Sigmoid colon (tissue), 7 donors: ENCODE measurements around the gene MRPL41. TPM values are rescaled to one million over a fixed set of nuclear protein-coding genes. Genes with fewer than 3 reads are reported as not detected.

Source experiments
- DNase-seq: peaks from one replicate; pipeline ENCODE4 v3.0.0-alpha.2; 2019
- H3K27ac ChIP-seq, 4 donors: fragments of 200-600 bp; sonication (generic); one replicate each; pipeline ENCODE4 v1.5.1; 2016 to 2019; ENCODE audit warnings: mild to moderate bottlenecking in 1 of 4
- H3K27me3 ChIP-seq, 3 donors: fragments of 200-600 bp; sonication (generic); one replicate each; pipeline ENCODE4 v1.5.1; 2019; ENCODE audit warnings: mild to moderate bottlenecking in 1 of 3
- H3K36me3 ChIP-seq, 4 donors: fragments of 200-600 bp; sonication (generic); one replicate each; pipeline ENCODE4 v1.5.1; 2016 to 2019
- H3K4me1 ChIP-seq, 4 donors: fragments of 200-600 bp; sonication (generic); one replicate each; pipeline ENCODE4 v1.5.1; 2017 to 2019
- H3K4me3 ChIP-seq, 4 donors: fragments of 200-600 bp; sonication (generic); one replicate each; pipeline ENCODE4 v1.5.1; 2017 to 2019; ENCODE audit warnings: mild to moderate bottlenecking in 2 of 4, moderate library complexity in 1 of 4
- H3K9me3 ChIP-seq, 4 donors: fragments of 200-600 bp in 3 of 4; sonication (generic) in 3 of 4; one replicate each; pipeline versions ENCODE4 v1.5.1 to v1.6.1; 2013 to 2019
- CTCF ChIP-seq, 4 experiments: fragments of 450-650 bp in 3 of 4; fragments of 200-600 bp in 1 of 4; IDR thresholded peaks; one replicate each; pipeline ENCODE4 v1.5.1; 2016 to 2019; ENCODE audit warnings: antibody characterized with exemption in 4 of 4, mild to moderate bottlenecking in 3 of 4, moderate library complexity in 2 of 4
- EP300 ChIP-seq, 4 donors: sonication (generic); formaldehyde crosslinking; IDR thresholded peaks; one replicate each; pipeline ENCODE4 v1.6.1; 2017; ENCODE audit warnings: antibody characterized with exemption in 4 of 4
- POLR2A ChIP-seq, 2 donors: fragments of 450-650 bp; IDR thresholded peaks; one replicate each; pipeline ENCODE4 v1.6.1; 2016; ENCODE audit warnings: antibody characterized with exemption in 2 of 2, mild to moderate bottlenecking in 2 of 2, moderate library complexity in 2 of 2
- POLR2AphosphoS5 ChIP-seq, 4 donors: sonication (generic); formaldehyde crosslinking; IDR thresholded peaks; one replicate each; pipeline ENCODE4 v1.6.1; 2017; ENCODE audit warnings: antibody characterized with exemption in 4 of 4
- WGBS, 2 donors: extraction: QIAGEN DNeasy Blood & Tissue Kit; methylation state at CpG; one replicate each; pipeline ENCODE4 v1.1.7; 2013; 5-methylcytosine and 5-hydroxymethylcytosine counted together
- intact Hi-C: fragments of 100-400 bp; cut with DNase I; formaldehyde crosslinking; loops from one replicate; pipeline ENCODE4 v1.15.1; 2023
- polyA plus RNA-seq, 3 donors: library from polyadenylated mRNA; stranded (reverse); fragments of 200-250 nt; gene quantifications; one replicate each; pipeline ENCODE4 v1.2.3, GENCODE V29; 2013
- total RNA-seq, 4 donors: library from RNA; depleted of rRNA; stranded (reverse); fragments of >200 nt; gene quantifications; one replicate each; pipeline ENCODE4 v1.1.0, GENCODE V29; 2016
- donor health status: healthy with polysubstance abuse.
- donor health status: Bipolar disorder and iron deficiency.
- donor health status: healthy.

Gene MRPL41
- total and polyA plus RNA-seq, 7 donors = 38.5 to 162 (median 73.1) TPM

- TF ChIP-seq POLR2AphosphoS5 (IDR thresholded peaks at IDR 0.05) (no peak), EP300 (IDR thresholded peaks at IDR 0.05) (no peak), CTCF (IDR thresholded peaks at IDR 0.05) (no peak), POLR2A (IDR thresholded peaks at IDR 0.05) (no peak)
- DNase-seq = no peak
- Histone ChIP-seq H3K4me1 (peaks cover 0 to 18% (median 10%) of the 10 kb centered on the region in 4 donors), H3K4me3 (no peak overlapping the region), H3K36me3 (peaks cover 5 to 65% (median 25%) of the 10 kb centered on the region in 4 donors), H3K27ac (no peak overlapping the region), H3K9me3 (no peaks in the 10 kb centered on the region), H3K27me3 (no peaks in the 10 kb centered on the region)
- WGBS, 2 donors = 90 to 91% methylated on average over 14 of the region's 14 CpGs
- intact Hi-C loops = no loop called here
Measured at GRCh38 chr9:137583347-137583746, 31.7 kb downstream of the MRPL41 start.

- H3K4me3 ChIP-seq = no peak overlapping the region
- no peak overlapping the region for H3K27ac ChIP-seq
- peaks cover 5 to 66% (median 25%) of the 10 kb centered on the region in 4 donors for H3K36me3 ChIP-seq
- WGBS, 2 donors = 89 to 92% methylated on average over 8 of the region's 8 CpGs
- no peaks in the 10 kb centered on the region for H3K9me3 ChIP-seq
- DNase-seq = no peak
- intact Hi-C loops = no loop called here
- TF ChIP-seq CTCF (IDR thresholded peaks at IDR 0.05) (no peak), POLR2AphosphoS5 (IDR thresholded peaks at IDR 0.05) (no peak), EP300 (IDR thresholded peaks at IDR 0.05) (no peak), POLR2A (IDR thresholded peaks at IDR 0.05) (no peak)
- peaks cover 0 to 20% (median 14%) of the 10 kb centered on the region in 4 donors for H3K4me1 ChIP-seq
- H3K27me3 ChIP-seq = no peaks in the 10 kb centered on the region
Measured at GRCh38 chr9:137583957-137584356, 32.3 kb downstream of the MRPL41 start.

GRCh38 chr9:137586854-137587253, 35.2 kb downstream of the MRPL41 start:
- peaks cover 5 to 62% (median 25%) of the 10 kb centered on the region in 4 donors for H3K36me3 ChIP-seq
- 92 to 95% methylated on average over 14 of the region's 14 CpGs for WGBS, 2 donors
- no peak for TF ChIP-seq CTCF (IDR thresholded peaks at IDR 0.05)
- TF ChIP-seq EP300 (IDR thresholded peaks at IDR 0.05) = no peak
- no peak for TF ChIP-seq POLR2AphosphoS5 (IDR thresholded peaks at IDR 0.05)
- TF ChIP-seq POLR2A (IDR thresholded peaks at IDR 0.05) = no peak

GRCh38 chr9:137588311-137588710, 36.6 kb downstream of the MRPL41 start:
- WGBS, 2 donors = 91 to 93% methylated on average over 13 of the region's 13 CpGs
- peaks cover 5 to 48% (median 25%) of the 10 kb centered on the region in 4 donors for H3K36me3 ChIP-seq

More at GRCh38 chr9:137586854-137587253, 35.2 kb downstream of the MRPL41 start:
- H3K27ac ChIP-seq = no peak overlapping the region
- H3K4me3 ChIP-seq = no peak overlapping the region
- DNase-seq = no peak
- peaks cover 0 to 27% (median 22%) of the 10 kb centered on the region in 4 donors for H3K4me1 ChIP-seq
- H3K9me3 ChIP-seq = no peaks in the 10 kb centered on the region
- intact Hi-C loops = no loop called here
- no peaks in the 10 kb centered on the region for H3K27me3 ChIP-seq

More at GRCh38 chr9:137588311-137588710, 36.6 kb downstream of the MRPL41 start:
- Histone ChIP-seq H3K4me3 (no peak overlapping the region), H3K27me3 (no peaks in the 10 kb centered on the region), H3K9me3 (no peaks in the 10 kb centered on the region), H3K4me1 (peaks cover 0 to 27% (median 22%) of the 10 kb centered on the region in 4 donors), H3K27ac (no peak overlapping the region)
- DNase-seq = no peak
- TF ChIP-seq POLR2AphosphoS5 (IDR thresholded peaks at IDR 0.05) = no peak
- no peak for TF ChIP-seq CTCF (IDR thresholded peaks at IDR 0.05)
- TF ChIP-seq EP300 (IDR thresholded peaks at IDR 0.05) = no peak
- no peak for TF ChIP-seq POLR2A (IDR thresholded peaks at IDR 0.05)
- intact Hi-C loops = no loop called here
